Liver (tissue), 9 donors: ENCODE data around the gene ABCG2. TPM values are rescaled to one million over a fixed set of nuclear protein-coding genes. Genes with fewer than 3 reads are reported as not detected.

Experiments
- DNase-seq: peaks from one replicate; pipeline ENCODE4 v3.0.0-alpha.2; 2017; ENCODE audit warnings: low spot score
- H3K27ac ChIP-seq, 2 donors: one replicate each; pipeline ENCODE4 v1.7.0; 2013; ENCODE audit warnings: inconsistent platforms in 2 of 2, low read length in 2 of 2, control low read depth in 1 of 2, low read depth in 1 of 2, mild to moderate bottlenecking in 1 of 2
- H3K27me3 ChIP-seq, 4 donors: one replicate each; pipeline versions ENCODE4 v1.6.1 to v1.7.0; 2013; ENCODE audit warnings: low read length in 3 of 4, inconsistent platforms in 1 of 4, mild to moderate bottlenecking in 1 of 4, moderate library complexity in 1 of 4; ENCODE audit not compliant: control insufficient read depth in 4 of 4, insufficient read depth in 4 of 4
- H3K36me3 ChIP-seq, 4 donors: one replicate each; pipeline versions ENCODE4 v1.6.1 to v1.7.0; 2013; ENCODE audit warnings: low read length in 3 of 4, mild to moderate bottlenecking in 3 of 4, low read depth in 1 of 4, moderate library complexity in 1 of 4; ENCODE audit not compliant: control insufficient read depth in 4 of 4, insufficient read depth in 3 of 4
- H3K4me1 ChIP-seq, 4 donors: one replicate each; pipeline versions ENCODE4 v1.6.1 to v1.7.0; 2013; ENCODE audit warnings: low read length in 3 of 4, mild to moderate bottlenecking in 3 of 4, moderate library complexity in 1 of 4; ENCODE audit not compliant: control insufficient read depth in 4 of 4, insufficient read depth in 4 of 4
- H3K4me3 ChIP-seq, 3 donors: one replicate each; pipeline versions ENCODE4 v1.6.1 to v1.7.0; 2013; ENCODE audit warnings: low read length in 3 of 3, control low read depth in 1 of 3, low read depth in 1 of 3, mild to moderate bottlenecking in 1 of 3
- H3K9ac ChIP-seq, 2 donors: one replicate each; pipeline ENCODE4 v1.7.0; 2013; ENCODE audit warnings: low read length in 2 of 2, mild to moderate bottlenecking in 2 of 2, moderate library complexity in 2 of 2, control low read depth in 1 of 2, low read depth in 1 of 2
- H3K9me3 ChIP-seq, 4 donors: one replicate each; pipeline versions ENCODE4 v1.6.1 to v1.7.0; 2013; ENCODE audit warnings: low read length in 3 of 4; ENCODE audit not compliant: control insufficient read depth in 4 of 4
- EGR1 ChIP-seq, 2 donors: IDR thresholded peaks; 2 replicates each; pipeline ENCODE4 v1.6.1; 2016 to 2018; ENCODE audit warnings: antibody characterized with exemption in 2 of 2, low read depth in 2 of 2
- FOXA1 ChIP-seq: IDR thresholded peaks from 2 replicates; pipeline ENCODE4 v1.6.1; 2016; ENCODE audit warnings: antibody characterized with exemption
- FOXA2 ChIP-seq: IDR thresholded peaks from 2 replicates; pipeline ENCODE4 v1.6.1; 2016; ENCODE audit warnings: antibody characterized with exemption
- GABPA ChIP-seq, 2 donors: IDR thresholded peaks in 1 of 2; conservative IDR thresholded peaks in 1 of 2; 2 replicates each; pipeline ENCODE4 v1.6.1; 2016; ENCODE audit warnings: antibody characterized with exemption in 2 of 2, mild to moderate bottlenecking in 1 of 2, moderate library complexity in 1 of 2
- HNF4A ChIP-seq, 2 donors: conservative IDR thresholded peaks; 2 replicates each; pipeline ENCODE4 v1.6.1; 2016; ENCODE audit warnings: antibody characterized with exemption in 2 of 2, mild to moderate bottlenecking in 2 of 2
- HNF4G ChIP-seq: IDR thresholded peaks from 2 replicates; pipeline ENCODE4 v1.6.1; 2016; ENCODE audit warnings: antibody characterized with exemption
- JUND ChIP-seq, 2 donors: IDR thresholded peaks; 2 replicates each; pipeline ENCODE4 v1.6.1; 2016; ENCODE audit warnings: antibody characterized with exemption in 2 of 2
- NR2F2 ChIP-seq: IDR thresholded peaks from 2 replicates; pipeline ENCODE4 v1.6.1; 2016; ENCODE audit warnings: antibody characterized with exemption
- RAD21 ChIP-seq, 2 donors: IDR thresholded peaks; 2 replicates each; pipeline ENCODE4 v1.6.1; 2016; ENCODE audit warnings: antibody characterized with exemption in 2 of 2, mild to moderate bottlenecking in 2 of 2
- RXRA ChIP-seq, 2 donors: IDR thresholded peaks; 2 replicates each; pipeline ENCODE4 v1.6.1; 2017 to 2018; ENCODE audit warnings: antibody characterized with exemption in 2 of 2, mild to moderate bottlenecking in 1 of 2
- SP1 ChIP-seq: IDR thresholded peaks from 2 replicates; pipeline ENCODE4 v1.6.1; 2018; ENCODE audit warnings: antibody characterized with exemption, mild to moderate bottlenecking
- TAF1 ChIP-seq: conservative IDR thresholded peaks from 2 replicates; pipeline ENCODE4 v1.6.1; 2016; ENCODE audit warnings: antibody characterized with exemption, mild to moderate bottlenecking
- YY1 ChIP-seq: IDR thresholded peaks from 2 replicates; pipeline ENCODE4 v1.6.1; 2016; ENCODE audit warnings: antibody characterized with exemption, mild to moderate bottlenecking
- WGBS: extraction: QIAGEN DNeasy Blood & Tissue Kit; methylation state at CpG from one replicate; pipeline ENCODE4 v1.1.7; 2013; 5-methylcytosine and 5-hydroxymethylcytosine counted together
- polyA plus RNA-seq, 2 donors: library from polyadenylated mRNA; stranded (reverse) in 1 of 2; unstranded in 1 of 2; fragments of 200-250 nt in 1 of 2; fragments of >200 nt in 1 of 2; fragmentation: Nextera tagmentation in 1 of 2; extraction: Ambion mirVana in 1 of 2; gene quantifications; one replicate each; pipeline versions ENCODE4 v1.2.1 to v1.2.3, GENCODE V29; 2013 to 2015
- total RNA-seq, 2 donors: library from RNA; depleted of rRNA; stranded (reverse); fragments of >200 nt; gene quantifications; one replicate each; pipeline ENCODE4 v1.2.3, GENCODE V29; 2014
- TF ChIP-seq, protein P1 (sequence below): IDR thresholded peaks from 2 replicates; pipeline ENCODE4 v1.6.1; 2016; ENCODE audit warnings: antibody characterized with exemption
- TF ChIP-seq, protein P2 (sequence below): fragments of 150-350 bp; IDR thresholded peaks from 2 replicates; pipeline ENCODE4 v1.5.1; 2017; ENCODE audit warnings: improper control_type of control experiment, low read depth, low read length; ENCODE audit not compliant: missing input control
- TF ChIP-seq, protein P3 (sequence below): IDR thresholded peaks from 2 replicates; pipeline ENCODE4 v1.6.1; 2016; ENCODE audit warnings: antibody characterized with exemption
- TF ChIP-seq, protein P4 (sequence below): IDR thresholded peaks from 2 replicates; pipeline ENCODE4 v1.6.1; 2016; ENCODE audit warnings: antibody characterized with exemption
- TF ChIP-seq, protein P5 (sequence below): IDR thresholded peaks from 2 replicates; pipeline ENCODE4 v1.6.1; 2016; ENCODE audit warnings: antibody characterized with exemption, mild to moderate bottlenecking
- donor health status: healthy.
- donor health status: healthy.
- donor health status: healthy.
- donor health status: healthy.
- donor health status: healthy.

ABCG2 gene
- total and polyA plus RNA-seq, 4 donors: 1.9 to 23.6 (median 7.0) TPM

DNA sequence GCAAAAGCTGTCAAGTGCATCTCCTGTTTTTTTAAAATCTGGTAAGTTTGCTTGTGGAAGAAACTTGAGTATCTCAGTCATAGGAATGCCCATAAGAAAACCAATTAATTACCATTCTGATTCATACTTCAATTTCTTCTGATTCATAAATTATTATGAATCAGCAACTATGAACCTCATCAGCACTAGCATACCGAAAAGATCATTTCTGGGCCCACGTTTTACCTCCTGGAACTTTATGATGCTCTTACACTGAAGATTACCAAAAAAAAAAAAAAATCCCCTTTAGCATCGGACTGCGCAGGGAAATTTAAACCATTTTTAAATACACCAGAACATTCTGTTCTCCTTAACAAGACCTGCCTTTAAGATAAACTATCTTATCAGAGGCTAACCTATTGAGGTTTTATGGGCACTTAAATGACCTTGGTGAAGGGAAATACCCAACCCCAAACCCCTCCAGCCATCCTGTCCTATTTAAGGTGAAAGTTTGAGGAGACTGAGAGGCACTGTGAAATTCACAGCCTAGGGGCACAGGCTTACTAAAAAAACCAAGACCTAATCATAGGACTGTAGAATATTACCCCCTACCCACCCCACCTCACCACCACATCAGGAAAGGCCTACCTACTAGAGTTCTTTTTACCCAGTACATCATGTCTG lies 38.2 kb upstream of the ABCG2 start:
- no peak for DNase-seq
- Histone ChIP-seq H3K36me3 (no peaks in the 10 kb centered on the region), H3K27me3 (no peaks in the 10 kb centered on the region), H3K9ac (no peak overlapping the region), H3K9me3 (no peaks in the 10 kb centered on the region), H3K4me3 (no peak overlapping the region), H3K27ac (no peak overlapping the region), H3K4me1 (no peaks in the 10 kb centered on the region)
- WGBS: 87% methylated on average over 4 of the region's 4 CpGs
- TF ChIP-seq GABPA (IDR thresholded peaks at IDR 0.05 in 1 of 2, conservative IDR thresholded peaks at IDR 0.05 in 1 of 2) (no peak), YY1 (no peak), HNF4A (conservative IDR thresholded peaks at IDR 0.05) (no peak), NR2F2 (no peak), RXRA (IDR thresholded peaks at IDR 0.05) (no peak), JUND (IDR thresholded peaks at IDR 0.05) (no peak), EGR1 (IDR thresholded peaks at IDR 0.05; ENCODE audit: low read depth in 2 of 2) (no peak), FOXA1 (no peak), HNF4G (no peak), FOXA2 (no peak), SP1 (no peak), TAF1 (no peak), RAD21 (IDR thresholded peaks at IDR 0.05) (no peak)
- TF ChIP-seq, protein P1, sequence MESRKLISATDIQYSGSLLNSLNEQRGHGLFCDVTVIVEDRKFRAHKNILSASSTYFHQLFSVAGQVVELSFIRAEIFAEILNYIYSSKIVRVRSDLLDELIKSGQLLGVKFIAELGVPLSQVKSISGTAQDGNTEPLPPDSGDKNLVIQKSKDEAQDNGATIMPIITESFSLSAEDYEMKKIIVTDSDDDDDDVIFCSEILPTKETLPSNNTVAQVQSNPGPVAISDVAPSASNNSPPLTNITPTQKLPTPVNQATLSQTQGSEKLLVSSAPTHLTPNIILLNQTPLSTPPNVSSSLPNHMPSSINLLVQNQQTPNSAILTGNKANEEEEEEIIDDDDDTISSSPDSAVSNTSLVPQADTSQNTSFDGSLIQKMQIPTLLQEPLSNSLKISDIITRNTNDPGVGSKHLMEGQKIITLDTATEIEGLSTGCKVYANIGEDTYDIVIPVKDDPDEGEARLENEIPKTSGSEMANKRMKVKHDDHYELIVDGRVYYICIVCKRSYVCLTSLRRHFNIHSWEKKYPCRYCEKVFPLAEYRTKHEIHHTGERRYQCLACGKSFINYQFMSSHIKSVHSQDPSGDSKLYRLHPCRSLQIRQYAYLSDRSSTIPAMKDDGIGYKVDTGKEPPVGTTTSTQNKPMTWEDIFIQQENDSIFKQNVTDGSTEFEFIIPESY: no peak
- TF ChIP-seq, protein P2, sequence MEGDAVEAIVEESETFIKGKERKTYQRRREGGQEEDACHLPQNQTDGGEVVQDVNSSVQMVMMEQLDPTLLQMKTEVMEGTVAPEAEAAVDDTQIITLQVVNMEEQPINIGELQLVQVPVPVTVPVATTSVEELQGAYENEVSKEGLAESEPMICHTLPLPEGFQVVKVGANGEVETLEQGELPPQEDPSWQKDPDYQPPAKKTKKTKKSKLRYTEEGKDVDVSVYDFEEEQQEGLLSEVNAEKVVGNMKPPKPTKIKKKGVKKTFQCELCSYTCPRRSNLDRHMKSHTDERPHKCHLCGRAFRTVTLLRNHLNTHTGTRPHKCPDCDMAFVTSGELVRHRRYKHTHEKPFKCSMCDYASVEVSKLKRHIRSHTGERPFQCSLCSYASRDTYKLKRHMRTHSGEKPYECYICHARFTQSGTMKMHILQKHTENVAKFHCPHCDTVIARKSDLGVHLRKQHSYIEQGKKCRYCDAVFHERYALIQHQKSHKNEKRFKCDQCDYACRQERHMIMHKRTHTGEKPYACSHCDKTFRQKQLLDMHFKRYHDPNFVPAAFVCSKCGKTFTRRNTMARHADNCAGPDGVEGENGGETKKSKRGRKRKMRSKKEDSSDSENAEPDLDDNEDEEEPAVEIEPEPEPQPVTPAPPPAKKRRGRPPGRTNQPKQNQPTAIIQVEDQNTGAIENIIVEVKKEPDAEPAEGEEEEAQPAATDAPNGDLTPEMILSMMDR: no peak
- TF ChIP-seq, protein P3, sequence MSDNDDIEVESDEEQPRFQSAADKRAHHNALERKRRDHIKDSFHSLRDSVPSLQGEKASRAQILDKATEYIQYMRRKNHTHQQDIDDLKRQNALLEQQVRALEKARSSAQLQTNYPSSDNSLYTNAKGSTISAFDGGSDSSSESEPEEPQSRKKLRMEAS: no peak
- TF ChIP-seq, protein P4, sequence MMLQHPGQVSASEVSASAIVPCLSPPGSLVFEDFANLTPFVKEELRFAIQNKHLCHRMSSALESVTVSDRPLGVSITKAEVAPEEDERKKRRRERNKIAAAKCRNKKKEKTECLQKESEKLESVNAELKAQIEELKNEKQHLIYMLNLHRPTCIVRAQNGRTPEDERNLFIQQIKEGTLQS: no peak
- TF ChIP-seq, protein P5, sequence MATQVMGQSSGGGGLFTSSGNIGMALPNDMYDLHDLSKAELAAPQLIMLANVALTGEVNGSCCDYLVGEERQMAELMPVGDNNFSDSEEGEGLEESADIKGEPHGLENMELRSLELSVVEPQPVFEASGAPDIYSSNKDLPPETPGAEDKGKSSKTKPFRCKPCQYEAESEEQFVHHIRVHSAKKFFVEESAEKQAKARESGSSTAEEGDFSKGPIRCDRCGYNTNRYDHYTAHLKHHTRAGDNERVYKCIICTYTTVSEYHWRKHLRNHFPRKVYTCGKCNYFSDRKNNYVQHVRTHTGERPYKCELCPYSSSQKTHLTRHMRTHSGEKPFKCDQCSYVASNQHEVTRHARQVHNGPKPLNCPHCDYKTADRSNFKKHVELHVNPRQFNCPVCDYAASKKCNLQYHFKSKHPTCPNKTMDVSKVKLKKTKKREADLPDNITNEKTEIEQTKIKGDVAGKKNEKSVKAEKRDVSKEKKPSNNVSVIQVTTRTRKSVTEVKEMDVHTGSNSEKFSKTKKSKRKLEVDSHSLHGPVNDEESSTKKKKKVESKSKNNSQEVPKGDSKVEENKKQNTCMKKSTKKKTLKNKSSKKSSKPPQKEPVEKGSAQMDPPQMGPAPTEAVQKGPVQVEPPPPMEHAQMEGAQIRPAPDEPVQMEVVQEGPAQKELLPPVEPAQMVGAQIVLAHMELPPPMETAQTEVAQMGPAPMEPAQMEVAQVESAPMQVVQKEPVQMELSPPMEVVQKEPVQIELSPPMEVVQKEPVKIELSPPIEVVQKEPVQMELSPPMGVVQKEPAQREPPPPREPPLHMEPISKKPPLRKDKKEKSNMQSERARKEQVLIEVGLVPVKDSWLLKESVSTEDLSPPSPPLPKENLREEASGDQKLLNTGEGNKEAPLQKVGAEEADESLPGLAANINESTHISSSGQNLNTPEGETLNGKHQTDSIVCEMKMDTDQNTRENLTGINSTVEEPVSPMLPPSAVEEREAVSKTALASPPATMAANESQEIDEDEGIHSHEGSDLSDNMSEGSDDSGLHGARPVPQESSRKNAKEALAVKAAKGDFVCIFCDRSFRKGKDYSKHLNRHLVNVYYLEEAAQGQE: no peak
